ENCODE measurements around the gene PRKCZ.
A peak's percentile ranks its signal among the peaks of the same experiment; 100 is the strongest.

Gene PRKCZ

GRCh38 chr1:2194898-2195673, 144.9 kb downstream of the PRKCZ start:
- DNase-seq (ENCODE audit: low read depth): peak; percentile 81

- DNase-seq (ENCODE audit: low read depth): no peak
These were observed 145.6 kb downstream of the PRKCZ start for GRCh38 chr1:2195785-2196184.

- no peak for DNase-seq (ENCODE audit: low read depth)
These were observed 146.9 kb downstream of the PRKCZ start for GRCh38 chr1:2196901-2197638.

- DNase-seq (ENCODE audit: low read depth): no peak
These were observed 147.5 kb downstream of the PRKCZ start for GRCh38 chr1:2197707-2198165.

- no peak for DNase-seq (ENCODE audit: low read depth)
These were observed 148.4 kb downstream of the PRKCZ start for GRCh38 chr1:2198571-2198970.

- peak; percentile 79 for DNase-seq (ENCODE audit: low read depth)
These were observed 149.0 kb downstream of the PRKCZ start for GRCh38 chr1:2199042-2199810.

- DNase-seq (ENCODE audit: low read depth): no peak
These were observed 150.2 kb downstream of the PRKCZ start for GRCh38 chr1:2200308-2200943.

- DNase-seq (ENCODE audit: low read depth): no peak
These were observed 150.9 kb downstream of the PRKCZ start for GRCh38 chr1:2201062-2201461.

- DNase-seq (ENCODE audit: low read depth): no peak
These were observed 151.9 kb downstream of the PRKCZ start for GRCh38 chr1:2202008-2202575.

- DNase-seq (ENCODE audit: low read depth): no peak
These were observed 152.8 kb downstream of the PRKCZ start for GRCh38 chr1:2202843-2203601.

- DNase-seq (ENCODE audit: low read depth): no peak
These were observed 153.6 kb downstream of the PRKCZ start for GRCh38 chr1:2203671-2204414.

- DNase-seq (ENCODE audit: low read depth): no peak
These were observed 154.4 kb downstream of the PRKCZ start for GRCh38 chr1:2204415-2205190.

- peak; percentile 83 for DNase-seq (ENCODE audit: low read depth)
These were observed 155.2 kb downstream of the PRKCZ start for GRCh38 chr1:2205191-2205952.

- DNase-seq (ENCODE audit: low read depth): no peak
These were observed 156.7 kb downstream of the PRKCZ start for GRCh38 chr1:2206813-2207487.

- DNase-seq (ENCODE audit: low read depth): no peak
These were observed 158.4 kb downstream of the PRKCZ start for GRCh38 chr1:2208309-2209239.

GRCh38 chr1:2209400-2210083, 159.3 kb downstream of the PRKCZ start:
- DNase-seq (ENCODE audit: low read depth): no peak
